Activated CD4-positive, alpha-beta T cell treated with anti-CD3 and anti-CD28 coated beads for 36 hours (primary cell): ENCODE results near the gene MEGF11. TPM values are rescaled to one million over a fixed set of nuclear protein-coding genes. Genes with fewer than 3 reads are reported as not detected.
A peak's percentile ranks its signal among the peaks of the same experiment; 100 is the strongest.
"Not testable (repeated sequence)": the region's sequence is repeated elsewhere in the genome, so short reads cannot be mapped to it uniquely, and the experiment has no call there.

Source experiments
- ATAC-seq: fragments of 200-7000 bp; cut with Tn5 transposase; one replicate; pipeline ENCODE4 v1.10.0; 2021; ENCODE audit warnings: mild to moderate bottlenecking, moderate library complexity
- CTCF ChIA-PET: fragments of 350-600 bp; sonication (Branson Sonifier 250); formaldehyde crosslinking; loops from one replicate; lab custom pipeline; 2021; ENCODE audit warnings: antibody characterized with exemption; lab: Charles Lee
- POLR2A ChIA-PET: fragments of 350-600 bp; sonication (Branson Sonifier 250); formaldehyde crosslinking; loops from one replicate; lab custom pipeline; 2021; ENCODE audit warnings: antibody characterized with exemption, inconsistent platforms; lab: Charles Lee
- DNase-seq: peaks from one replicate; pipeline ENCODE4 v3.0.0-alpha.2; 2020
- H3K27ac Mint-ChIP-seq: one replicate; pipeline ENCODE4 v1.8.0; 2021; ENCODE audit warnings: mixed read lengths
- H3K27me3 Mint-ChIP-seq: one replicate; pipeline ENCODE4 v1.8.0; 2021; ENCODE audit warnings: mixed read lengths
- H3K36me3 Mint-ChIP-seq: one replicate; pipeline ENCODE4 v1.8.0; 2021; ENCODE audit warnings: low read depth, mixed read lengths
- H3K4me1 Mint-ChIP-seq: one replicate; pipeline ENCODE4 v1.8.0; 2021; ENCODE audit warnings: mixed read lengths
- H3K4me3 Mint-ChIP-seq: one replicate; pipeline ENCODE4 v1.8.0; 2021; ENCODE audit warnings: mild to moderate bottlenecking, moderate library complexity, mixed read lengths
- H3K9me3 Mint-ChIP-seq: one replicate; pipeline ENCODE4 v1.8.0; 2021; ENCODE audit warnings: low read depth, mixed read lengths
- intact Hi-C, 2 experiments: fragments of 100-400 bp; cut with DNase I in 1 of 2; cut with micrococcal nuclease in 1 of 2; formaldehyde crosslinking; loops; one replicate each; pipeline versions ENCODE4 v1.14.2 to v1.15.1; 2022 to 2024; cut with DNase I, micrococcal nuclease
- total RNA-seq, 2 experiments: library from RNA; stranded (reverse); gene quantifications; one replicate each; pipeline ENCODE4 v1.2.3, GENCODE V29; 2021

The MEGF11 gene
- total RNA-seq, 2 experiments from 2014 or later, result not detected

GRCh38 chr15:66276546-66276945, 23.0 kb upstream of the MEGF11 start:
- no peak for DNase-seq
- H3K36me3 Mint-ChIP-seq, result no peaks in the 10 kb centered on the region
- intact Hi-C loops, result no loop called here
- ChIA-PET CTCF (interaction anchor here (0.7 kb wide), 1 partner anchor 294 kb away, joined by 3 read pairs; no protein-coding TSS in a partner anchor), POLR2A (no interaction called here)
- no peak overlapping the region for H3K27ac Mint-ChIP-seq
- no peaks in the 10 kb centered on the region for H3K9me3 Mint-ChIP-seq
- H3K4me3 Mint-ChIP-seq, result no peak overlapping the region
- no peaks in the 10 kb centered on the region for H3K27me3 Mint-ChIP-seq
- ATAC-seq, result no peak
- H3K4me1 Mint-ChIP-seq, result peaks cover 2% of the 10 kb centered on the region

- Mint-ChIP-seq H3K27ac (no peak overlapping the region), H3K36me3 (no peaks in the 10 kb centered on the region), H3K4me3 (no peak overlapping the region), H3K4me1 (peaks cover 8% of the 10 kb centered on the region), H3K27me3 (no peaks in the 10 kb centered on the region), H3K9me3 (no peaks in the 10 kb centered on the region)
- ChIA-PET CTCF (interaction anchor here (0.9 kb wide), 1 partner anchor 155 kb away, joined by 3 read pairs; no protein-coding TSS in a partner anchor), POLR2A (no interaction called here)
- intact Hi-C loops, result no loop called here
- no peak for ATAC-seq
- DNase-seq, result no peak
These were observed 21.8 kb upstream of the MEGF11 start for GRCh38 chr15:66275352-66275751.

GRCh38 chr15:66270932-66271331, 17.4 kb upstream of the MEGF11 start:
- POLR2A ChIA-PET, result no interaction called here
- intact Hi-C loops, result no loop called here
- no peak for ATAC-seq
- CTCF ChIA-PET, result no interaction called here
- Mint-ChIP-seq H3K27me3 (no peaks in the 10 kb centered on the region), H3K27ac (no peak overlapping the region), H3K4me3 (no peak overlapping the region), H3K9me3 (no peaks in the 10 kb centered on the region), H3K4me1 (peaks cover 8% of the 10 kb centered on the region), H3K36me3 (no peaks in the 10 kb centered on the region)
- no peak for DNase-seq

DNA sequence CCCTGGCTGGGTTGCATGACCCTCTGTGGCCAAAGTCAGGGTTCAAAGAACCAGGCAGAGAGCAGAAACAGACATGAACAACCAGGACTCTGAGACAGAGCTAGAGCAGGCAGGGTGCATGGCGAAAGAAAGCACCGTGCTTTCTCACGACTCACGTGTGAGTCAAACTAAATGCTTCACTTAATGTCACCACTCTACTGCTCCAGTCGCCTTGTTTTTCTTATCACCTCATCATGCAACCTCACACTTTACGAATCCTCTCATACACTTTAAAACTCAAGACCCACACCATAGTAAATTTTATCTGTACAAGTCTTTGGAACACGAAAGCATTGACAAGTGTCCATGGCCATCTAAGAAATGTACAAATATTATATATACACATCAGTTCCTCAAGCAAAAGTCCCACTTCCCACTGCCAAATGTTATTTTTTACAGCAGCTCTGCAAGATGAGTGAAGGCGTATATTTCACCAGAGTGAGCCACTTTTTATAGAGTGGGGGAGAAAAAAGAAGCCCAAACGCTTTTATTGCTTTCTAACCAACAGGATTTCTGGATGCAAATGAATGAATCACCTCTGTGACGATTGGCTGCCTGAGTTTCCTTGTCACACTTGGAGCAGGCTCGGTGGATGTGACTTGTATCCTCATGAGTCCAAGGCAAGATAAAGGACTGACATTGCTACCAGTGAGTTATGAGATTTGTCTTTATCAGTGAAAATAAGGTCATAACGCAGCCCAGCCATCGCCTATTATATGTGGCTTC, 16.0 kb upstream of the MEGF11 start:
- DNase-seq (no peak), ATAC-seq (peak; percentile 55)
- intact Hi-C loops, result no loop called here
- Mint-ChIP-seq H3K27me3 (no peaks in the 10 kb centered on the region), H3K27ac (no peak overlapping the region), H3K4me3 (no peak overlapping the region), H3K4me1 (peaks cover 8% of the 10 kb centered on the region), H3K36me3 (no peaks in the 10 kb centered on the region), H3K9me3 (no peaks in the 10 kb centered on the region)
- POLR2A ChIA-PET, result no interaction called here
- CTCF ChIA-PET, result interaction anchor here (0.6 kb wide), 1 partner anchor 567 kb away, joined by 3 read pairs; no protein-coding TSS in a partner anchor

DNA sequence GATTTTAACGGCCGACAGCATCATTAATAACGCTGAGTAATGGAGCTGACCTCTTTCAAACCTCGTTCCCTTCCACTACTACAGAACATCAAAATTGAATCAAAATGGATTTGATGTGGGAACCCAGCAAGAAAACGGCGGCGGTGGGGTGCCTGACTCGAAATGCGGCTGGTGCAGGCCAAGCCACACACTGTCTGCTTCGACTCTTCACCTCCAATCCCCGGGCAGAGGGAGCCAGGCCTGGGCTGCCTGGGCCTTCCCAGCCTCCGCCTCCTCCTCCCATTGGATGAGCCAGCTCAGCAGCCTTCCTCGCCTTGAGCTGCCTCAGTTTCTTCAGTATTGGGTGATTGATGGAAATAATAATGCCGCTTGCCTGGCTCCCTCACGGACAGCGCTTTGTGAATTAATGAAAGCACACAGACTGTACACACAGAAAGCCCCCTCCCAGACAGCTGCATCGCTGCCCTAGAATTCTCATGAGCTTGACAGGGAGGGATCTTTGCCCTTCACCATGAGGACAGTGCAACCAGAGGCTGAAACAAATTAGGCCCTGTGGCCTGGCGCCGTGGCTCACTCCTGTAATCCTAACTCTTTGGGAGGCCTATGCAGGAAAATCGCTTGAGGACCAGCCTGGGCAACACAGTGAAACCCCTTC, 11.4 kb upstream of the MEGF11 start:
- CTCF ChIA-PET, result interaction anchor here (1.1 kb wide), 1 partner anchor 26 kb away, joined by 3 read pairs; no protein-coding TSS in a partner anchor
- no peak for DNase-seq
- POLR2A ChIA-PET, result interaction anchor here (1.1 kb wide), 1 partner anchor 14 kb away, joined by 3 read pairs; no protein-coding TSS in a partner anchor
- H3K36me3 Mint-ChIP-seq, result peaks cover 4% of the 10 kb centered on the region
- H3K27me3 Mint-ChIP-seq, result peaks cover 9% of the 10 kb centered on the region
- H3K27ac Mint-ChIP-seq, result no peak overlapping the region
- no peak overlapping the region for H3K4me3 Mint-ChIP-seq
- H3K4me1 Mint-ChIP-seq, result no peaks in the 10 kb centered on the region
- intact Hi-C loops, result no loop called here
- ATAC-seq, result no peak
- H3K9me3 Mint-ChIP-seq, result peaks cover 6% of the 10 kb centered on the region

DNA sequence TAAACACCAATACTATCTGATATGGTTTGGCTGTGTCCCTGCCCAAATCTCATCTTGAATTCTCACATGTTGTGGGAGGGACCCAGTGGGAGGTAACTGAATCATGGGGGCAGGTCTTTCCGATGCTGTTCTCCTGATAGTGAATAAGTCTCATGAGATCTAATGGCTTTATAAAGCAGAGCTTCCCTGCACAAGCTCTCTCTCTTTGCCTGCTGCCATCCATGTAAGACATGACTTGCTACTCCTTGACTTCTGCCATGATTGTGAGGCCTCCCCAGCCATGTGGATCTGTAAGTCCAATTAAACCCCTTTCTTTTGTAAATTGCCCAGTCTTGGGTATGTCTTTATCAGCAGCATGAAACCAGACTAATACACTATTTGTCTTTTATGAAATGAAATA, 9.3 kb upstream of the MEGF11 start:
- H3K4me1 Mint-ChIP-seq, DNase-seq, POLR2A ChIA-PET: not testable (repeated sequence)

GRCh38 chr15:66261056-66261455, 7.5 kb upstream of the MEGF11 start:
- Mint-ChIP-seq H3K4me3 (no peak overlapping the region), H3K4me1 (no peaks in the 10 kb centered on the region), H3K36me3 (peaks cover 4% of the 10 kb centered on the region), H3K27me3 (peaks cover 22% of the 10 kb centered on the region), H3K9me3 (peaks cover 6% of the 10 kb centered on the region), H3K27ac (no peak overlapping the region)
- no peak for DNase-seq
- ChIA-PET POLR2A (no interaction called here), CTCF (no interaction called here)
- intact Hi-C loops, result no loop called here
- no peak for ATAC-seq

More for the DNA sequence above, 9.3 kb upstream of the MEGF11 start:
- H3K9me3 Mint-ChIP-seq, ATAC-seq, CTCF ChIA-PET, H3K27ac Mint-ChIP-seq, H3K4me3 Mint-ChIP-seq, intact Hi-C loops, H3K36me3 Mint-ChIP-seq: not testable (repeated sequence)
- H3K27me3 Mint-ChIP-seq, result peaks cover 10% of the 10 kb centered on the region

GRCh38 chr15:66256692-66257091, 3.1 kb upstream of the MEGF11 start:
- DNase-seq (no peak), ATAC-seq (no peak)
- H3K4me1 Mint-ChIP-seq, result peaks cover 6% of the 10 kb centered on the region
- no peak overlapping the region for H3K4me3 Mint-ChIP-seq
- ChIA-PET POLR2A (no interaction called here), CTCF (interaction anchor here (0.7 kb wide), 2 partner anchors 70 to 278 kb away, joined by 3 read pairs; no protein-coding TSS in a partner anchor)
- no peak overlapping the region for H3K27ac Mint-ChIP-seq
- intact Hi-C loops, result no loop called here
- no peaks in the 10 kb centered on the region for H3K9me3 Mint-ChIP-seq
- peaks cover 42% of the 10 kb centered on the region for H3K27me3 Mint-ChIP-seq
- no peaks in the 10 kb centered on the region for H3K36me3 Mint-ChIP-seq

- no peak for DNase-seq
- H3K4me1 Mint-ChIP-seq, result peaks cover 6% of the 10 kb centered on the region
- no peaks in the 10 kb centered on the region for H3K36me3 Mint-ChIP-seq
- peaks cover 56% of the 10 kb centered on the region for H3K27me3 Mint-ChIP-seq
- no peaks in the 10 kb centered on the region for H3K9me3 Mint-ChIP-seq
- H3K27ac Mint-ChIP-seq, result no peak overlapping the region
- CTCF ChIA-PET, result interaction anchor here (0.5 kb wide), 1 partner anchor 706 kb away, joined by 6 read pairs; no protein-coding TSS in a partner anchor
- intact Hi-C loops, result loop anchor here in 1 of 2 experiments (5.0 kb wide), 1 partner anchor 37 kb away; the partner anchor contains the start of gene DIS3L
- no peak for ATAC-seq
- POLR2A ChIA-PET, result interaction anchor here (0.5 kb wide), 1 partner anchor 934 kb away, joined by 3 read pairs; no protein-coding TSS in a partner anchor
- no peak overlapping the region for H3K4me3 Mint-ChIP-seq
These were observed 1.6 kb upstream of the MEGF11 start for GRCh38 chr15:66254951-66255676.

- intact Hi-C loops, result loop anchor here in 1 of 2 experiments (5.0 kb wide), 1 partner anchor 38 kb away; the partner anchor contains the start of gene DIS3L
- Mint-ChIP-seq H3K36me3 (no peaks in the 10 kb centered on the region), H3K4me1 (peaks cover 6% of the 10 kb centered on the region), H3K27me3 (peaks cover 59% of the 10 kb centered on the region), H3K9me3 (no peaks in the 10 kb centered on the region), H3K4me3 (peak overlapping the region; percentile 59), H3K27ac (no peak overlapping the region)
- no peak for ATAC-seq
- DNase-seq, result no peak
- ChIA-PET POLR2A (no interaction called here), CTCF (interaction anchor here (1.1 kb wide), 1 partner anchor 33 kb away, joined by 3 read pairs; no protein-coding TSS in a partner anchor)
These were observed 770 bp upstream of the MEGF11 start for GRCh38 chr15:66254089-66254950.
